Stimulated activated CD4-positive, alpha-beta T cell treated with anti-CD3 and anti-CD28 coated beads, Interleukin-1b, Interleukin-23, amount 100 ng/mL, for 24 hours (primary cell): ENCODE data around the gene MARCO.

Source experiments
- DNase-seq, 4 experiments: peaks; one replicate each; pipeline ENCODE4 v3.0.0-alpha.2; 2020; ENCODE audit warnings: low read depth in 4 of 4, low spot score in 1 of 4

MARCO gene, protein sequence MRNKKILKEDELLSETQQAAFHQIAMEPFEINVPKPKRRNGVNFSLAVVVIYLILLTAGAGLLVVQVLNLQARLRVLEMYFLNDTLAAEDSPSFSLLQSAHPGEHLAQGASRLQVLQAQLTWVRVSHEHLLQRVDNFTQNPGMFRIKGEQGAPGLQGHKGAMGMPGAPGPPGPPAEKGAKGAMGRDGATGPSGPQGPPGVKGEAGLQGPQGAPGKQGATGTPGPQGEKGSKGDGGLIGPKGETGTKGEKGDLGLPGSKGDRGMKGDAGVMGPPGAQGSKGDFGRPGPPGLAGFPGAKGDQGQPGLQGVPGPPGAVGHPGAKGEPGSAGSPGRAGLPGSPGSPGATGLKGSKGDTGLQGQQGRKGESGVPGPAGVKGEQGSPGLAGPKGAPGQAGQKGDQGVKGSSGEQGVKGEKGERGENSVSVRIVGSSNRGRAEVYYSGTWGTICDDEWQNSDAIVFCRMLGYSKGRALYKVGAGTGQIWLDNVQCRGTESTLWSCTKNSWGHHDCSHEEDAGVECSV

DNA sequence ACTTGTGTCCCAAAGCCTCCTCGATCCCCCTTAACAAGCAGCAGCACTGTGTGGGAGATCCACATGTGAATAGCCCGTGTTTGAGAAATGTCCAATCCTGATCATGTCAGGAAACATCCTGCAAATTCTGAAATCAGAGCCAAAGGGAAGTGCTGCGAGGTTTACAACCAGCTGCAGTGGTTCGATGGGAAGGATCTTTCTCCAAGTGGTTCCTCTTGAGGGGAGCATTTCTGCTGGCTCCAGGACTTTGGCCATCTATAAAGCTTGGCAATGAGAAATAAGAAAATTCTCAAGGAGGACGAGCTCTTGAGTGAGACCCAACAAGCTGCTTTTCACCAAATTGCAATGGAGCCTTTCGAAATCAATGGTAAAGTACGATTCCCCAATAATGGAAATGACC is at the start of gene MARCO:
TSS of gene MARCO (plus strand) at position 164 of the 400 bp plus-strand sequence. CDS start at position 271, 107 bp downstream.
- no peak for DNase-seq

DNA sequence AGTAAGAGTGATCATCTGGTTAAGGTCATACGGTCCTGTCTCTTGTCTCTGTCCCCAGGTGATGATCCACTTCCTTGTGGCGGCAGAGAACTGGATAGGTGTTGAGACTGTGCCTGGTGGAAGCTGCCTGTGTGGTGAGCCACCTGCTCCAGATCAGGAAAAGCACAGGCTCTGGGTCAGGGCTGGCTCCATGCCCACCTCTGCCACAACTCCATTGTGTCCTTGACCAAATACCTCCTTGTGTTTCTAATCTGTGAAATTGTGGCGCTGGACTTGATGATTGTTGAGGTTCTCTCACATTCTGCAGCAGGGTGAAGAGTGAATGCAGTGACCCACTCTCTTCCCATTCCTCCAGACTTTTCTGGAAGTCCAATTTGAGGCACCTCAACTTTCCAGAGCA is 48.9 kb upstream of the MARCO start:
- no peak for DNase-seq

DNA sequence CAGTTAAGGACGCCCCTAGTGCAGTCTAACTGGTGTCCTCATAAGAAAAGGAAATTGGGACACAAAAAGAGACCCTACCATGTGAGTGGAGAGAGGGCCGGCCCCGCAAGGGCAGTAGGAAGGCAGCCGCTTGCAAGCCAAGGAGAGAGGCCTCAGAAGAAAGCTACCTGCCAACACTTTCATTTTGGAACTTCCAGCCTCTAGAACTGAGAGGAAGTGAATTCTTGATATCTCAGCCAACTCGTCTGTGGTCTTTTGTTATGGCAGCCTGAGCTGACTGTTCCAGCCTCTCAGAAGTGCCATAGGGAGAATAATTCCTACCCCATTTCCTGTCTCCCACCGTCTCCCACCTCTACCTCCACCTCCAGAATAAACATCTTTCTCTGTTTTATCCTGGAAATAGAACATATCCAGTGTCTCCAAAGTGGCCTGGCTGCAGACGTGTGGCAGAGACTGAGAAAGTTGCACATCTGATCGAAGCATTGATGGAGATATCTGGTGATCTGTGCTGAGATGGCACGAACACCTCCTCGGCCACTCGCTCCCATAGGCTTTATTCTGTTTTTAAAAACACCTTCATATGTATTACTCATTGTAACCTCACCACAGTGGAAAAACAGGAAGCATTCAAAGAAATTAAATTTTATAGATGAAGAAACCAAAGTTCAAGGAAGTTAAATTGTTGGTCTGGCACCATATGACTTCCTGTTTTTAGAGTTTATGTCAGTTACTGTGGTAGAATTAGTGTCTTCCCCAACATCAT is 39.5 kb upstream of the MARCO start:
- no peak for DNase-seq

DNA sequence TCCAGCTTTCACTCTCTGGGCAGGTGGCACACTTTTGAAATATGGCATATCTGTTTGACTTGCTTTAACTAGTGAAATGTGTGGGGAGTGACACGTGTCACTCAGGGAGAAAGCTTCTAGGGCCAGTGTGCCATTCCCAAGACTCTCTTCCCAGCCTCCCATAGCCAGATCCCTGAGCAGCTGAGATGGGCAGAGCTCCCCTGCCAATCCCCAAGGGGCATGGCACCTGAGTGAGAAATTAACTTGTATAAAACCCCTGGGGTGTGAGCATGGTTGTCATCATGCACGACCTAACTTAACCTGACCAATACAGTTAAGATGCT is 39.0 kb upstream of the MARCO start:
- no peak for DNase-seq

DNA sequence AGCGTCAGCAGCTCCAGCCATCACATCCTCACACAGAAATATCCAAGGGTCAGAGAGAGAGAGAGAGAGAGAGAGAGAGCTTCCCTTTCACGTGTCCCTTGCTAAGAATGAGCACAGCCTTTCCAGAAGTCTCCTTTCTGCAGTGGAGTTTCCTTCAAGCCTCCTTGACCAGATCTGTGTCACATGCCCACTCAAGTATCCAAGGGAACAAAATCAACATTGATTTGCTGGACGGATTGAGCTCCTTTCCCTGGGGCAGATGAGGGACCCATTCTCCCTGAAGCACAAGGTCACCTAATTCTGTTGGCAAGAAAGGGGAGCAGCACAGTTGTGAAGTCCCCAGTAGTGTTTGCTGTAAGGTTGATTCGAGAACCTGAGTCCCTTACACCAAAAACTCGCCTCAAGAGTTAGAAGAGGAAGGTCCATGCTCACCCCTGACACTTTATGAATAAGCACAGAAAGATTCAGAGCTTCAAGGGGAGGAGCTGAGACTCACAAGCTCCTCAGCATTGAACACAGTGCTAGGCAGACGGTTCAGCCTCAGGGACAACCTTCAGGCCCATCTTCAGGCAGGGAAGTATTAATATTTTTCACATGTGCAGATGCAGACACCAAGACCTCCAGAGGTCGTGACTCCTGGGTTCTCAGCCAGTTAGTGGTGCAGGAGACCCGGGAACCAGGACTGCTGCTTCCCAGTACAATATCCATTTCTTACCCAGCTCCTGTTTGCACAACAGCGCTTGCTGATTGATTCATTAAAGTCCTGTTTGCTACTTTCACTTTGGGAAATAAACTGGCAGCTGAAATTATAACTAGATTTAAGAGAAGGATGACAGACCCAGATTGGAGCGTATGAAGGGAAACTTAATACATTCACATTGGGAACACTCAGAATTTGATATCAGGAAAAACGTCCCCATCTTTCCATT is 38.2 kb upstream of the MARCO start:
- no peak for DNase-seq

DNA sequence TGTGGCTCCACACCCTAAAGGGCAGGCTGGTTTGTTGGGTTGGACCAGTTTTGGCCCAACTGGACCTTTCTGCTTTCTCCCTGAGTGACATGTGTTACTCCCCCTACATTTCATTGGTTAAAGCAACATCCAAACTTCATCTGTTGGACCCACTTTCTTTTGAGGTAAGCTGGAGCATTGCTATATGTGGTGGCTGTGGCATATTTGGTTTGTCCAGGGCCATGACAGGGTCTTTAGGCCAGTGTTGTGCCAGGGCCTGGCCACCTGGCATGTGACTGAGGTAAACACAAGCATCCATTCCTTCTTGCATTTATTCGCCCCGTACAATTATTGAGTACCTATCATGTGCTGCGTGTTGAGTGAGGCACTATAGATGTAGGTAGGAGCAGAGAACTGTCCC is 36.8 kb upstream of the MARCO start:
- DNase-seq = no peak

DNA sequence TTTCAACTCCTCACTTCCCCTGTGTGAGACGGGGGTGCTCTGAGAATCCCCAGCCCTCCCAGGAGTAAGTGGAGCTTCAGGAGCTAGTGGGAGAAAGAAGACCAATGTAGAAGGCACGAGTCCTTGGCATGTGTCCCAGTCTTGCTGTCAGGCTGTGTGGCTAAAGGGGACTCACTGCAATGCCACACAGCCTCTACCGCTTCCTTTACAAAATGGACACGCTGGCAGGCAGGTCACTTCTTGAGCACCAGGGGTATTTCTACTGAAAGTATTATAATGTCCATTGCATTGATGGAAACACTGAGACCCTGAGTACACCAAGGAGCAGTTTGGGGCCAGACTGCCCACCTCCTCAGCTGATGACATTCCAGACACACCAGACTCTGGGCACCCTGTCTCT is 35.8 kb upstream of the MARCO start:
- DNase-seq = no peak

DNA sequence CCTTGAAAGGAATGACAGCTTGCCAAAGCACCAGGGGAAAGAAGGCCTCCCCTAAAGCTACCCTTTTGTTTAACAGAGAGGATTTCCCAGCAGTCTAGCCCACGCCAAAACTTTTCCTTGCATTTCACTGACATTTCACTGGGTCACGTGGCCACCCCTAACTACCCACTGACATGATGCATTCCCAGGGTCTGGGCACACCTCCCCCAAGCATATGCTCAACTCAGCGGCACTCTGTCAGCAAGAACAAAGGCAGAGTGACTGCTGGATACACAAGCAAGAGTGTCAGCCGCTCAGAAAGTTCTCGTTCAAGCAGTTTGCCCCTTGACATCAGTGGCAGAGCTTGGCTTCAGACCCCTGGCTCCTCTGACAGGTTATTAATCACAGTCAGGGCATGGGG is 34.2 kb upstream of the MARCO start:
- no peak for DNase-seq

DNA sequence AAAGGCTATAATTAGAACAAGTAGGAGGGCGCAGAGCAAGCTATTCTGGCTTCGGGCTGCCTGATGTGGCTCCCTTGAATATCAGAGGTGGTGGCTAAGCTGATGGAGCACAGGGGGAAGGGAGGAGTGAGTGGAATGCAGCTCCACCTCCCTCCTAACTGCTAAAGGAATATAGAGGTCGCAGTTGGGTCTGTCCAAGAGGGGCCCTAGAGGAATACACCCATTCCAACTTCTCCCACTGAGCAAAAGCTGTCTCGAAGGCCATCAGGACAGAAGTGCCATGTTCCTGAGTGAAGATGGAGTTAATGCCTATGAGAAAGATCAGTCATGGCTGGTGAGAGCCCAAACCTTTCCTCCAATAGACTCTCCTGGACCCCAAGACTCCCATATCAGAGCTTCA is 32.8 kb upstream of the MARCO start:
- DNase-seq = no peak

DNA sequence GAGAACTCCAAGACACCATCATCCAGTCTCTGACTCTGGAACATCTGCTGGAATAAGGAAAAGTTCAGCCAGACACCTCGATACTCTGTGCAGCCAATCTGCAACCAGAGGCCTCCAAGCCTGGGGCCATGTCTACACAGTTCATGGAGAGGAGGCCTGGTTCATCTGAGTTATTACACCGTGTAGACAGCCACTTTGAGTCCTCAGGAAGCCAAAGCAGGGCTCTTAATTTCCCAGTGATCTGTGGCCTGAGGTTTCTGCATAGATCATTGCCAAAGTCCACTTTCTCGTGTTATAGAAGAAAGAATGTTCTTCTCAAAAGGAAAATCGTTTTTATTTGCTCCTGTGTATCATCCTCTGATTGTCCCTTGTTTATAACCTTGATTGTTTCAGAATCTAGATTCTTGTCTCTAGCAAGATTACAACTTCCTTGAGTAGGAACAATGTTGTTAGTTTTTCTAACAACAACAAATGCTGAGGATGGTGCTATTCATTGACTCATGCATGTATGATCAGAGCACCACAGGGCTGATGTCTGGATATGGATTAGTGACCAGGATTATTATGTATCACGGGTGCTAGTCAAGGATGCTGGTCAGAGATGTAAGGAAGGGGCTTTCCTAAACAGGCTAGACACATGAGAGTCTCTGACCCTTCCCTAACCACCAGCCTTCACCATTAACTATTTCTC is 30.7 kb upstream of the MARCO start:
- no peak for DNase-seq

DNA sequence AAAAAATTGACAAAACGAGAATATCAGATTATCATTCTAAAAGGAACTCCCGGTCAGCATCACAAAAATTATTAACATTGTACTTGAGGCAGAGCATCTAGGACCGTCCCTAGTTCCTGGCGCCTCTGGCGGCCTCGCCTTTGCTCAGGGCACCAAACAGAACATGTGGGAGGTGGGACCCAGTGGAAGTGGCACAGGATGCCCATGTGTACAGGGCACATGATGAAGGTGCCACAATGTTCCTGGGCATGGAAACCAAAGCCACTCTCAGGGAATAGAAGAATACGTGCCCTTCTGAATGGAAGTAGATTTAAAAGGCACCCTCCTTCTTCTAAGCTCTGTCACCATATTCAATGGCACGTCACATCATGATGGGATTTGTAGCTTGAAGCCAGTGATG is 30.1 kb upstream of the MARCO start:
- DNase-seq = no peak

DNA sequence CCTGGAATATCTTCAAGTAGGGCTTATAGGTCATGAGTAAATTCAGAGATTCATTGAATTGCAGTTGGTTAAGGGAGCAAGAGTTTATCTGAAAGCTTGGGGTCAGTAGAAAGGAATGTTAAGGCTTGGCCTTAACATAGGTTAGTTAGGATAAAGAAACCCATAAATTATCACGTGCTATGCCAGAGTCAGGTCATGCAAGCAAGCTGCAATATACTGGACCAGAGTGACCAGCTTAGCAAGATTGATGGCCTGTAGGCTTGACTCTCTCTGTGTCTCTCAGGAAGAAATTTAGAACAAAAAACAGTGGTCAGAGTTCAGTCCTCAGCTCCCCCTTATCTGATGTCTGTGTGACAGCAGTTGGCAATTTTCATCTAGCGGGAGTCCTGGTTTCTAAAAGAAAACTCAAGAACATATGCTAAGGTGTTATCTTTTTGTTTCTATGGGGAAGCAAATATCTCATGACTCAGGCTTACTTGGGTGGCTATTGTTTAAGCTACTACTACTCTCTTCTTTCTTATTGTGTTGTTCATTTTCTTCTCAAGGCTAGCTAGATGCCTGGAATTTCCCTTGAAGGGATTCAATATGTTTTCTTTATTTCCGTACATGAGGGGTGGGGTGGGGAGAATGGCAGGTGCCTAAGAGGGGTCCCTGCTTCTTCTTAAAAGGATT is 28.7 kb upstream of the MARCO start:
- no peak for DNase-seq

DNA sequence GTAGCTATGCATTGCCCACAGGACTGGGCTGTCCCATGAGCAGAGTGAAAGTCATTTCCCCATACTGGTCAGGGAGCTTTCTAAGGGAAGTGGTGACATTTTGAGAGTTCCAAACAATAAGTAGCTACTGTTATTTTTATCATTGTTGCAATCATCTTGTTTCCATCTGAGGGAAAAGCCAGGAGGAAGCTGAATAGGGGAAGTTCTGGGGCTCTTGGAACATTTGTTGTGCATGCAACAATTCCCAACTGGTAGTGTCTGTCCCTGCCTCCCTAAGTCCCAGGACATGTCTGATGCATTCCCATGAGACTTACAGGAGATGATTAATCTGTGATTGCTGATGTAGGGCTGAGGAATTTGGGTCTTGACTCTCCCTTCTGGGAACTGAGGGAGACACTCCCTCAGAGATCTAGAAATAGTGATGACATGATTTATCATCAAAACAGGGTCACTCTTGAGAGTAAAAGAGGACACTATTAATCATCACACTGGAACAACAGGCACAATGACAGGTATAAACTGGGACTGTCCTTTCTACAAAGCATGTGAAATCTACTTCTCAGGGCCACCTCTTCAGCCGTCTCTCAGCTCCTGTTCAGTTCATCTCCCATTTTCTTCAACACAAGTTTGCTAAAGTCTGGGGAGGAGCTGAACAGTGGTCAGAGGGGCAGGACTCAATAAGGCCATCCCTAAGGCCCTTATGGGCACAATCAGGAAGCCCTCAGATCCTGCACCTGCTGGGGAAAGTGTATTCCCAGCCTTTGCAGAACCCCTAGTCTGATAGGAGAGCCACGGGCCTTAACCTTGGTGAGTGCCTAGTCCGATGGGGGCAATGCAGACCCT is 28.0 kb upstream of the MARCO start:
- DNase-seq = no peak

DNA sequence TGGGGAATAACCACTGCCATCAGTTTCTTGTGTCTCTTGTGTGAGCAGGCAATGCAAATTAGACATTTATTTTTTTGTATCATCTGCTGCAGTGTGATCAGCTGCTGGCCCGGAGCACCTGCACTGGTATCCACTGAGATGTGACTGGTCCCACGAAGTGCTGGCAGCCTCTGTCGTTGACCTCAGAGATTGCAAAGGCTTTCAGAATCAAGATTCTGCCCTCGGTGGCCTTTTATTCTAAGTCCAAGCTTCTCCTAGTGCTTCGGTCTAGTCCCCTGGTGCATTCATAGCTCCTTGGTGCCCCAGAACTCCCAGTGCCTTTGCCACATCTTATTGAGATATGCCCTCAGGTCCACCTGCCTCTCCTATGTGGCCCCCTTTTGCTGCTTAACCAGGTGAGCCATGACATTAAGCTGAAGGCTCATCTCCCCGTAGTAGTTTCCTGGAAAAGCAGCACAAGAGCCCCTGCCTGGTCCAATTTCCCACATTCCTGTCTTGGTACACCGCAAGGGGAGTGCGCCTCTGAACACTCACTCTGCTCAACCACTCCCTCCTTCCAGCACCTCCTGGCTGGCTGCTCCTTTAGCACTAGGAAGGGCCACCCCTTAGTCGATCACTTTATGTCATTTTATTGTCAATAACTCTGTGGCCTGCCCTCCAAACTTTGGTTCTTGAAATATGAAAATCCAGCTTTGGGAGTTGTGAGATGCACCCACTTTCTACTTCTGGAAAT is 27.1 kb upstream of the MARCO start:
- DNase-seq = no peak

DNA sequence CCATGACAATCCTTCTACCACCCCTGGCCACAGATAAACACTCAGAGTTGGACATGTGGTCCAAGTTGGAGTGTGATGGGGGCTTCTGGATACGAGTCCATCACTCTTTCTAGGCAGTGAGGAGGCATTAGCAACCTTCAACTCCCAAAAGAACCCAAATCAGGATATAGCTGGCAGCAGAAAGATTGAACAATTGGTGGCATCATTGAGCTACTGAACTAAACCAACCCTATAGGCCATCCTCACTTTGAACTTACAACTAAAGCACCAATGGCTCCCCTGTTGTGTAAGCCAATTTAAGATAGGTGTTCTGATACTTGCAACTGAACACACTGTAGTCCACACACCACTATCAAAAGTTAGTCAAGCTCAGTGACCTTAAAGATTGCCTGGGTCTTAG is 24.0 kb upstream of the MARCO start:
- DNase-seq = no peak

DNA sequence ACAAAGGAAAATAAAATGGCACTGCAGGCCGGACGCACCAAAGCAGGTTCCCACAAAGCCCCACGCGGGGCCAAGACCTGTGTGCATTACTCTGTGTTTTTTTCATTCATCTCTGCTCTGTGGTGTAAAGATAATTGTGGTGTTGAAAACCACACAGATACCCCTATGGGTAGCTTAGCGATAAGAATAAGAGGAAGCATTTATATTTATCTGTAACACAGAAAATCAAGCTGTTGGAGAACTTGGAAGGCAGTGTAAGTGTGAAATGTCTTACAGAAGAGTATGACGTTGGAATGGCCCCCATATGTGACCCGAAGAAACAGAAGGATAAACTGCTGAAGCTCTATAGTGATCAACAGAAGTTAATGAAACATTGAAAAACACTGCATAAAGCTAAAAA is 20.3 kb upstream of the MARCO start:
- DNase-seq = no peak

DNA sequence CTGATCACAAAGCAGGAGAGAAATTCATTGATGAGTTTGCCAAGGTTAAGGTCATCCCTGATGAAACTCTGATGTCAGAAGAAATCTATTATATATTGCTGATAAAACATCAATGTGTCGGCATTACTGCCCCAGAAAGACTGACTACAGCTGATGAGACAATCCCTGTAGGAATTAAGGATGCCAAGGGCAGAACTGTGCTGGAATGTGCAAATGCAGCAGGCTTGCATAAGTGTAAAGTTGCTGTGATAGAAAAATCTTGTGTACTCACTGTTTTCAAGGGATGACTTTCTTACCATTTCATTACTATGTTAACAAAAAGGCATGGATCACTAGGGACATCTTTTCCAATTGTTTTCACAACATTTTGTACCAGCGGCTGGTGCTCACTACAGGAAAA is 19.7 kb upstream of the MARCO start:
- no peak for DNase-seq

DNA sequence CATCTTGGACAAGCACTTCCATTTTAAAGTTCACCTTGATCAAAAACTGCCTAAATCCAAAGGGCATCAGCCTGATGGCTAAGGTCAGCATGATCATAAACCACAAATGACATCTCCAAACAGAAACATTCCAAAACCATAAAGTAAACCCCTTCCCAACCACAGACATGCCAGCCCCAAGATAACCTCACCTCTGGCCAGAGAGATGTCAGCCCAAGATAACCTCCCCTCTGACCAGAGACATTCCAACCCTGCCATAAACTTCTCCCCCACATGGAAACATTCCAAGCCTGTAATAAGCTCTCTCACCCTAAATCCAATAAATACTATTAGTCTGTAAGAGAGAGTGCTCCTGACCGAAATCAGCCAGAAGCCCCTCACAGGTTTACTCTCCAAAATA is 18.6 kb upstream of the MARCO start:
- no peak for DNase-seq

DNA sequence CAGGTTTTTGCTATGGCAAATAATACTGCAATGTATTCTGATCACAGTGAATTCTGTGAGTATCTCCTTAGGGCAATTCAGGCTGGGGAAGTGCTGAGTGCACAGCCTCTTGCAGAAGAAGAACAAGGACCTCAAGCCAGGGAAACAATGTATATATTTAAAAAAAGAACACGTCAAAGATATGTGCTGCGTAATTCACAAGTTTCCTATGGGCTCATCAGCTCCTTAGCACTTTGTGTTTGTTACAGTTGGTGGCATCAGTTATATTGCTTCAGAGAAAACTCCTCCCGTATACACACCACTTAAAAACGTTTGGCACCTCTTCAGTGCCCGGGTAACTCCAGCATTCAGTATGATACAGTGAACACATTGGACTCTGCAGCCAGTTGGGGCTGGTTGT is 16.5 kb upstream of the MARCO start:
- DNase-seq = no peak
